Measurements from ENCODE around the gene FOXL3. TPM values are rescaled to one million over a fixed set of nuclear protein-coding genes. Genes with fewer than 3 reads are reported as not detected.

The FOXL3 gene
- total and polyA plus RNA-seq, 2 donors (not counting 1 experiment from before 2014, with no cell fraction given) = not detected

DNA sequence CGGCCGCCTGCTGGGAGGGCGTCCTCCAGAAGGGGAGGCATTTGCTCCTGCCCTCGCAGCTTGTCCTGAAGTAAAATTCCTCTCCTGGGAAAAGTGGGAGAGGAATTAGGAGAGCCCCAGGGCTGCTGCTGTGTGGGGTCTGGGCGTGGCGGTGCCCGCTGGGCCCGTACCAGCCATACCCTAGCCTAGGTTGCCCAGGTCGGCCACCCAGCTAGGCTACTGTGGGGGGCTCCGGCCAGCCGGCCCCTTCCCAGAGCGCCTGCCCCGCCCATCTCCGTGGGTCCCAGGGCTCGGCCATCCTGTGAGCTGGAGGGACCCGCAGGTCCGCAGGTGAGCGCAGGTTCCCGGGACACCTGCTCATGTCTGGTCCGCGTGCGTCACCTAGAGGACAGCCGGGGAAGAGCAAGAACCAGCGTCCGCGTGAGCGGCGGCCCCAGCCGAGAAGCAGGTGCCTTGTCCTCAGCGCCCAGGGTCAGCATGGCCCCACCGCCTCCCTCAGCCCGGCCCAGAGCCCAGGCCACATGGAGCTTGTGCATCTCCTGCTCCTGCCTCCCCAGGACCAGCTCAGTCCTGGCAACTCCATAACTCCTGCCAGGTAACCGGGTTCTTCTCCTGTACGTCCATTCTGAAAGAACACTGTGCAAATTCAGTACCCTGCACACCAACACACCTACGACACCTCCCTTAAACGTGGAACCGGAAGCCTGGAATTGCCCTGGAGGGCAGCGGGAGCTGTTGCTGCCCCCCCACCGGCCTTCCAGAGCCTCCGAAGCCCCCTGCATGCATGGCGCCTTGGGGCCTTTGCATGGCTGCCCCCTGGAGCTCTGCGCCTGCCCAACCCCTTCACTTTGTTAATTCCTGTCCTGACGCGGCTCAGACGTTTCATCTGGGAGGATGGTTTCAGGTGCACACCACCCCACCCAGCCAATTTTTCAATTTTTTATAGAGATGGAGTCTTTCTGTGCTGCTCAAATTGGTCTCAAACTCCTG, 22.8 kb upstream of the FOXL3 start:
- Mint-ChIP-seq H3K4me1 (peaks cover 2% of the 10 kb centered on the region), H3K27me3 (no peaks in the 10 kb centered on the region), H3K4me3 (no peak overlapping the region), H3K9me3 (ENCODE audit: insufficient read depth) (no peaks in the 10 kb centered on the region), H3K27ac (no peak overlapping the region)
- intact Hi-C loops (cut with micrococcal nuclease) = no loop called here
- Histone ChIP-seq H2AFZ (ENCODE audit: insufficient read depth, low read depth, low read length, poor library complexity, severe bottlenecking) (no peak overlapping the region), H3K4me3 (ENCODE audit: control extremely low read depth in 1 of 5, extremely low read depth in 1 of 5, insufficient read depth in 1 of 5, low read depth in 2 of 5, low read length in 4 of 5) (no peak overlapping the region), H3K27ac (ENCODE audit: low read length in 2 of 2) (no peak overlapping the region), H4K20me1 (ENCODE audit: control insufficient read depth, insufficient read depth, low read length, poor library complexity, severe bottlenecking) (no peaks in the 10 kb centered on the region), H3K4me1 (ENCODE audit: control insufficient read depth in 2 of 2, insufficient read depth in 2 of 2, low read length in 2 of 2) (no peaks in the 10 kb centered on the region), H3K36me3 (replicated peaks in 1 of 2; ENCODE audit: control extremely low read depth in 1 of 2, control insufficient read depth in 1 of 2, extremely low read depth in 1 of 2, insufficient read depth in 2 of 2, low read length in 1 of 2) (no peaks in the 10 kb centered on the region), H3K9me3 (ENCODE audit: control extremely low read depth in 1 of 3, control insufficient read depth in 2 of 3, insufficient read depth in 1 of 3, low read length in 2 of 3) (peaks cover 0 to 60% (median 0%) of the 10 kb centered on the region in 3 donors), H3K9ac (ENCODE audit: low read length) (no peak overlapping the region), H3K4me2 (replicated peaks; ENCODE audit: low read depth, low read length, poor library complexity, severe bottlenecking) (no peak overlapping the region), H3K79me2 (ENCODE audit: control insufficient read depth, insufficient read depth, low read length) (no peaks in the 10 kb centered on the region), H3K27me3 (replicated peaks in 1 of 4; ENCODE audit: control extremely low read depth in 1 of 4, control insufficient read depth in 3 of 4, insufficient read depth in 4 of 4, low read length in 3 of 4) (no peaks in the 10 kb centered on the region)
- CTCF ChIA-PET = no interaction called here
- 87% methylated on average over 39 of the region's 45 CpGs for WGBS (ENCODE audit: insufficient coverage)
- POLR2A ChIA-PET = no interaction called here
- no peak for ATAC-seq (ENCODE audit: low read depth)
- no peak for TF ChIP-seq EZH2 (IDR thresholded peaks at IDR 0.05; ENCODE audit: borderline replicate concordance, insufficient read depth, low read depth, low read length, poor library complexity, severe bottlenecking)
- TF ChIP-seq, protein P1, sequence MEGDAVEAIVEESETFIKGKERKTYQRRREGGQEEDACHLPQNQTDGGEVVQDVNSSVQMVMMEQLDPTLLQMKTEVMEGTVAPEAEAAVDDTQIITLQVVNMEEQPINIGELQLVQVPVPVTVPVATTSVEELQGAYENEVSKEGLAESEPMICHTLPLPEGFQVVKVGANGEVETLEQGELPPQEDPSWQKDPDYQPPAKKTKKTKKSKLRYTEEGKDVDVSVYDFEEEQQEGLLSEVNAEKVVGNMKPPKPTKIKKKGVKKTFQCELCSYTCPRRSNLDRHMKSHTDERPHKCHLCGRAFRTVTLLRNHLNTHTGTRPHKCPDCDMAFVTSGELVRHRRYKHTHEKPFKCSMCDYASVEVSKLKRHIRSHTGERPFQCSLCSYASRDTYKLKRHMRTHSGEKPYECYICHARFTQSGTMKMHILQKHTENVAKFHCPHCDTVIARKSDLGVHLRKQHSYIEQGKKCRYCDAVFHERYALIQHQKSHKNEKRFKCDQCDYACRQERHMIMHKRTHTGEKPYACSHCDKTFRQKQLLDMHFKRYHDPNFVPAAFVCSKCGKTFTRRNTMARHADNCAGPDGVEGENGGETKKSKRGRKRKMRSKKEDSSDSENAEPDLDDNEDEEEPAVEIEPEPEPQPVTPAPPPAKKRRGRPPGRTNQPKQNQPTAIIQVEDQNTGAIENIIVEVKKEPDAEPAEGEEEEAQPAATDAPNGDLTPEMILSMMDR (IDR thresholded peaks at IDR 0.05) = no peak
- no peak for DNase-seq

DNA sequence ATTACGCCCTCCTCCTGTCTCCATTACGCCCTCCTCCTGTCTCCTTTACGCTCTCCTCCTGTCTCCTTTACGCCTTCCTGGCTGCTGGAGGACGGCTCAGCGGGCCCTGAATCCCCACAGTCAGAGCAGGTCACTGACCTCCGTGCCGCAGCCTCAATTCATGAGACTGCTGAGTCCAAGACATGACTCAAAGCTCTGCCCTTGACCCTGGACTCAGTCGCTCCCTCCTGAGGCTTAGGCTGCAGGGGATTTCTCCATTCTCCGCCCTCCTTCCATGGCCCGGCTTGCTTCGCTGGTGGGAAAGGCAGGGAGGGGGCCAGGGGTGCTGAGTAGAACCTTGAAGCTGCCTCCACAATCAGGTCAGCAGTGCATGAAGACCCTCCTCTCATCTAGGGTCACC, 21.0 kb upstream of the FOXL3 start:
- H3K9ac ChIP-seq (ENCODE audit: low read length) = no peak overlapping the region
- POLR2A ChIA-PET = no interaction called here
- no peak for DNase-seq
- no peak overlapping the region for H3K4me3 Mint-ChIP-seq
- H3K27ac Mint-ChIP-seq = no peak overlapping the region
- no peaks in the 10 kb centered on the region for H4K20me1 ChIP-seq (ENCODE audit: control insufficient read depth, insufficient read depth, low read length, poor library complexity, severe bottlenecking)
- WGBS (ENCODE audit: insufficient coverage) = 90% methylated on average over 12 of the region's 12 CpGs
- peaks cover 6% of the 10 kb centered on the region for H3K9me3 Mint-ChIP-seq (ENCODE audit: insufficient read depth)
- H3K4me3 ChIP-seq (ENCODE audit: control extremely low read depth in 1 of 5, extremely low read depth in 1 of 5, insufficient read depth in 1 of 5, low read depth in 2 of 5, low read length in 4 of 5) = no peak overlapping the region
- intact Hi-C loops (cut with micrococcal nuclease) = no loop called here
- no peak for ATAC-seq (ENCODE audit: low read depth)
- CTCF ChIA-PET = no interaction called here
- H3K27me3 ChIP-seq (replicated peaks in 1 of 4; ENCODE audit: control extremely low read depth in 1 of 4, control insufficient read depth in 3 of 4, insufficient read depth in 4 of 4, low read length in 3 of 4) = no peaks in the 10 kb centered on the region
- no peaks in the 10 kb centered on the region for H3K36me3 ChIP-seq (replicated peaks in 1 of 2; ENCODE audit: control extremely low read depth in 1 of 2, control insufficient read depth in 1 of 2, extremely low read depth in 1 of 2, insufficient read depth in 2 of 2, low read length in 1 of 2)
- H3K9me3 ChIP-seq (ENCODE audit: control extremely low read depth in 1 of 3, control insufficient read depth in 2 of 3, insufficient read depth in 1 of 3, low read length in 2 of 3) = peaks cover 0 to 60% (median 3%) of the 10 kb centered on the region in 3 donors
- no peak overlapping the region for H3K27ac ChIP-seq (ENCODE audit: low read length in 2 of 2)
- no peaks in the 10 kb centered on the region for H3K27me3 Mint-ChIP-seq
- no peaks in the 10 kb centered on the region for H3K4me1 ChIP-seq (ENCODE audit: control insufficient read depth in 2 of 2, insufficient read depth in 2 of 2, low read length in 2 of 2)
- no peak overlapping the region for H3K4me2 ChIP-seq (replicated peaks; ENCODE audit: low read depth, low read length, poor library complexity, severe bottlenecking)
- H3K4me1 Mint-ChIP-seq = no peaks in the 10 kb centered on the region
- no peaks in the 10 kb centered on the region for H3K79me2 ChIP-seq (ENCODE audit: control insufficient read depth, insufficient read depth, low read length)
- H2AFZ ChIP-seq (ENCODE audit: insufficient read depth, low read depth, low read length, poor library complexity, severe bottlenecking) = no peak overlapping the region
- TF ChIP-seq, protein P1 (IDR thresholded peaks at IDR 0.05) = no peak
